GM12872 (cell line): Measurements from ENCODE around the gene SLC4A1AP.

Experiments
- CTCF ChIP-seq: IDR thresholded peaks from 3 replicates; pipeline ENCODE4 v1.5.1; 2011; ENCODE audit warnings: low read depth, mild to moderate bottlenecking, low read length, moderate library complexity; ENCODE audit not compliant: insufficient read depth

Gene SLC4A1AP

DNA sequence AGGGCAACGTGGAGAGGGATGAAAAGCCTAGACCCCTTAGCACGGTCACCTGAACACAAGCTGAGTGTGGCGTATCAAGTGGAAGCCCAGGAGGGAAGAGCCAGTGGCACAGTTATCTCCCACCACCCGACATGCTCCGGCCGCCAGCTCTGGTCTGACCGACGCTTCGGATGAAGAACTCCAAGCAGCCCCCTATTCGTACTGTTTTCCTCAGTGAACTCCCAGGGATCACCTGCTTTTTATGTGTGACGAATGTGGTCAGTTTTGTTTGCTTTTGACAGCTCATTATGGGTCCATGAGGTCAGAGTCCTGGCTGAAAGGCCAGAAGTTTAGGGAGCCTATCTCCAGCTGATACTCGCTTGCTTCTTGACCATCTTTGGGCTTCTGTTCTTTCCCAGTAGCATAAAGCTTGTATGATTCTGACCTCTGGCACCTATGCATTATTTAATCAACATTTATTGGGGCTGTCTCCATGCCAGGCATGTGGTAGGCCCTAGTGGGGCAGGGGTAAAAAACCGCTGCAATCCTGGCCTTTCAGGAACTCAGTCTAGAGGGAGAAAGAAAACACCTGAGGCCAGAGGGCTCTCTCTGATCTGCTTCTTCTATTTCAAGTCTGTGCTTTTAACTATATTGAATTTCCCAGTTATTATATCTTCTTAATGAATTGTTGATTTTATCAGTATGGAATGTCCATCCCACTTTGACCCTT, 74.8 kb downstream of the SLC4A1AP start:
- TF ChIP-seq CTCF: no peak

DNA sequence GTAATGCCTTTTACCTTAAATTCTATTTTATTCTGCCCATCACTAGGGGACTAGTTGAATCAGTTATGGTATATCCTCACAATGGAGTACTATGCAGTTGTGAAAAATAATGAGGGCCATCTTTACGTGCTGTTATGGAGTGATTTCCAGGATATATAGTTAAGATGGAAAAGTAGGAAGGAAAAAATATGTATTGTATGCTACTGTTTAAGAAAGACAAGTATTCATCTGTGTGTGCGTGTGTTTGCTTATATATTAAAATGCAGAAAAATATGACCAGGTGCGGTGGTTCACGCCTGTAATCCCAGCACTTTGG, 75.3 kb downstream of the SLC4A1AP start:
- no peak for TF ChIP-seq CTCF

DNA sequence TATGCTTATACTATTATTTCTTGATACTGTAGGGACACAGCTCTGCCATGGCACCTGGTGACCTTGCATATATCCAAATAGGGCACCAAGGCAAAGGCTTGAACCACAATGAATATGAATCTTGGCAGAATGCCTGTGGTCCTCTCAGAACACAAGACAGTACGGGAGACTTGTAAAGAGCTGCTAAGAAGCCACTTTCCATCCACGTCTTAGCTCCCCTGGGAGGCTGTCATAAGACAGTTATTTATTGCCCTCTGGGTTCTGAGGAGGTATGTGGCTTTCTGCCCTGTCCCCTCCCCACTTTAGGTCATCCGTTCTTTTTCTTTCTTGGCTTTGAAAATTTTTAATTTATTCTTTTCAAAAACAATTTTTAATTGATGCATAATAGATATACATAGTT, 78.0 kb downstream of the SLC4A1AP start:
- no peak for TF ChIP-seq CTCF

DNA sequence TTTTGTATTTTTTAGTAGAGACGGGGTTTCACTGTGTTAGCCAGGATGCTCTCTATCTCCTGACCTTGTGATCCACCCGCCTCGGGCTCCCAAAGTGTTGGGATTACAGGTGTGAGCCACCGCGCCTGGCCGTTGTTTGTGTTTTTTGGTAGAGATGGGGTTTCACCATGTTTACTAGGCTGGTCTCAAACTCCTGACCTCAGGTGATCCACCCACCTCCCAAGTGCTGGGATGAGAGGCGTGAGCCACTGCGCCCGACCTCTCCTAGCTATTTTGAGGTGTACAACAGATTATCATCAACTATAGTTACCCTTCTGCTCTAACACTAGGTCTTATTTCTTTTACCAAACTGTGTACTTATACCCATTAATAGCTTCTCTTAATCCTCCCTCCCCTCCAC, 78.9 kb downstream of the SLC4A1AP start:
- no peak for TF ChIP-seq CTCF
